GM23338 (cell line): Measurements from ENCODE around the gene RPF1. TPM values are rescaled to one million over a fixed set of nuclear protein-coding genes. Genes with fewer than 3 reads are reported as not detected.

ENCODE experiments used
- ATAC-seq: fragments of 200-7000 bp; cut with Tn5 transposase; 3 replicates; pipeline ENCODE4 v1.9.1; 2020
- DNase-seq: peaks from one replicate; pipeline ENCODE4 v3.0.0-alpha.2; 2015; ENCODE audit warnings: low spot score
- H2AFZ ChIP-seq: fragments of 200-600 bp; sonication (generic); 2 replicates; pipeline ENCODE4 v1.8.0; 2016; ENCODE audit warnings: antibody characterized with exemption, mild to moderate bottlenecking, moderate library complexity
- H3F3A ChIP-seq: fragments of 200-600 bp; sonication (generic); replicated peaks from 2 replicates; pipeline ENCODE4 v1.8.0; 2017; ENCODE audit warnings: antibody characterized with exemption, mixed run types, low read depth
- H3K27ac ChIP-seq: fragments of 200-600 bp; sonication (generic); 2 replicates; pipeline ENCODE4 v1.6.1; 2016; ENCODE audit warnings: low read depth
- H3K27me3 ChIP-seq: fragments of 200-600 bp; sonication (generic); 2 replicates; pipeline ENCODE4 v1.8.0; 2016; ENCODE audit warnings: mild to moderate bottlenecking, mixed run types, moderate library complexity; ENCODE audit not compliant: insufficient read depth
- H3K36me3 ChIP-seq: fragments of 200-600 bp; sonication (generic); 2 replicates; pipeline ENCODE4 v1.8.0; 2016; ENCODE audit warnings: mild to moderate bottlenecking; ENCODE audit not compliant: insufficient read depth
- H3K4me1 ChIP-seq: fragments of 200-600 bp; sonication (generic); 2 replicates; pipeline ENCODE4 v1.8.0; 2016; ENCODE audit warnings: mild to moderate bottlenecking, moderate library complexity; ENCODE audit not compliant: insufficient read depth
- H3K4me2 ChIP-seq: fragments of 200-600 bp; sonication (generic); 2 replicates; pipeline ENCODE4 v1.7.1; 2017; ENCODE audit warnings: mixed run types
- H3K4me3 ChIP-seq: fragments of 200-600 bp; sonication (generic); 2 replicates; pipeline ENCODE4 v1.6.1; 2016; ENCODE audit warnings: mixed run types
- H3K79me2 ChIP-seq: fragments of 200-600 bp; sonication (generic); replicated peaks from 2 replicates; pipeline ENCODE4 v1.8.0; 2017; ENCODE audit warnings: mild to moderate bottlenecking; ENCODE audit not compliant: insufficient read depth
- H3K9me2 ChIP-seq: fragments of 200-600 bp; sonication (generic); 2 replicates; pipeline ENCODE4 v1.8.0; 2017; ENCODE audit not compliant: insufficient read depth
- H4K20me1 ChIP-seq: fragments of 200-600 bp; sonication (generic); replicated peaks from 2 replicates; pipeline ENCODE4 v1.8.0; 2017; ENCODE audit warnings: mild to moderate bottlenecking; ENCODE audit not compliant: insufficient read depth
- H3K27ac Mint-ChIP-seq: 2 replicates; pipeline ENCODE4 v1.8.0; 2020; ENCODE audit warnings: inconsistent platforms, mild to moderate bottlenecking, moderate library complexity, mixed read lengths
- H3K27me3 Mint-ChIP-seq: 3 replicates; pipeline ENCODE4 v1.8.0; 2022; ENCODE audit warnings: low read depth, mild to moderate bottlenecking, moderate library complexity, mixed read lengths, inconsistent platforms; ENCODE audit not compliant: insufficient read depth, poor library complexity
- H3K36me3 Mint-ChIP-seq: 3 replicates; pipeline ENCODE4 v1.8.0; 2021; ENCODE audit warnings: low read depth, mild to moderate bottlenecking, inconsistent platforms, moderate library complexity, mixed read lengths
- H3K4me1 Mint-ChIP-seq: 3 replicates; pipeline ENCODE4 v1.8.0; 2020; ENCODE audit warnings: mild to moderate bottlenecking, inconsistent platforms, mixed read lengths
- H3K4me3 Mint-ChIP-seq: 3 replicates; pipeline ENCODE4 v1.8.0; 2021; ENCODE audit warnings: moderate library complexity, mild to moderate bottlenecking, inconsistent platforms, mixed read lengths
- H3K9me3 Mint-ChIP-seq: 3 replicates; pipeline ENCODE4 v1.8.0; 2020; ENCODE audit warnings: moderate library complexity, mild to moderate bottlenecking, inconsistent platforms, mixed read lengths
- ETS1 ChIP-seq: IDR thresholded peaks from 2 replicates; pipeline ENCODE4 v1.6.1; 2016; ENCODE audit warnings: antibody characterized with exemption
- JUNB ChIP-seq: IDR thresholded peaks from one replicate; pipeline ENCODE4 v1.6.1; 2016; ENCODE audit warnings: antibody characterized with exemption; ENCODE audit not compliant: unreplicated experiment
- POLR2AphosphoS5 ChIP-seq: IDR thresholded peaks from 2 replicates; pipeline ENCODE4 v1.6.1; 2016; ENCODE audit warnings: antibody characterized with exemption, low read depth
- STAT1 ChIP-seq: IDR thresholded peaks from one replicate; pipeline ENCODE4 v1.6.1; 2016; ENCODE audit warnings: antibody characterized with exemption; ENCODE audit not compliant: unreplicated experiment
- ZNF114 ChIP-seq: fragments of 250-450 bp; sonication (Bioruptor Pico); IDR thresholded peaks from 2 replicates; pipeline ENCODE4 v1.5.0; 2020; ENCODE audit warnings: mild to moderate bottlenecking, moderate library complexity
- ZNF462 ChIP-seq: fragments of 250-450 bp; sonication (Bioruptor Pico); IDR thresholded peaks from 2 replicates; pipeline ENCODE4 v1.5.0; 2020; ENCODE audit warnings: mild to moderate bottlenecking, moderate library complexity
- polyA plus RNA-seq: library from polyadenylated mRNA; unstranded; fragments of >200 nt; fragmentation: Nextera tagmentation; extraction: Ambion mirVana; gene quantifications from 2 replicates; pipeline ENCODE4 v1.2.1, GENCODE V29; 2016
- total RNA-seq: library from RNA; depleted of rRNA; stranded (reverse); fragments of >200 nt; shearing (Covaris generic); gene quantifications from 2 replicates; pipeline ENCODE4 v1.2.3, GENCODE V29; 2014

Gene RPF1
- total and polyA plus RNA-seq, 2 experiments from 2014 or later: 56.4 to 57.1 TPM

- Histone ChIP-seq H3K9me2 (no peaks in the 10 kb centered on the region), H2AFZ (no peak overlapping the region), H3K4me3 (no peak overlapping the region), H3K4me1 (no peaks in the 10 kb centered on the region), H3K4me2 (no peak overlapping the region), H3K79me2 (no peaks in the 10 kb centered on the region), H3F3A (no peaks in the 10 kb centered on the region), H4K20me1 (no peaks in the 10 kb centered on the region), H3K36me3 (no peaks in the 10 kb centered on the region), H3K27me3 (no peaks in the 10 kb centered on the region), H3K27ac (no peak overlapping the region)
- TF ChIP-seq ZNF114 (CRISPR knock-in tag) (no peak), ZNF462 (CRISPR knock-in tag) (no peak), STAT1 (no peak)
- Mint-ChIP-seq H3K9me3 (no peaks in the 10 kb centered on the region), H3K4me3 (no peak overlapping the region), H3K27me3 (peaks cover 2% of the 10 kb centered on the region), H3K27ac (no peak overlapping the region), H3K4me1 (no peaks in the 10 kb centered on the region), H3K36me3 (no peaks in the 10 kb centered on the region)
- no peak for DNase-seq
- no peak for ATAC-seq
Measured at GRCh38 chr1:84452436-84452835, 26.6 kb upstream of the RPF1 start.

- no peak overlapping the region for H3K4me3 Mint-ChIP-seq
- H3K9me3 Mint-ChIP-seq: no peaks in the 10 kb centered on the region
- H3K27ac ChIP-seq: no peak overlapping the region
- no peak for DNase-seq
- no peak overlapping the region for H2AFZ ChIP-seq
- no peak for ATAC-seq
- no peak overlapping the region for H3K4me3 ChIP-seq
- no peaks in the 10 kb centered on the region for H4K20me1 ChIP-seq
- peaks cover 9% of the 10 kb centered on the region for H3K27me3 ChIP-seq
- H3K27ac Mint-ChIP-seq: no peak overlapping the region
- H3F3A ChIP-seq: no peaks in the 10 kb centered on the region
- H3K4me2 ChIP-seq: no peak overlapping the region
- H3K27me3 Mint-ChIP-seq: peaks cover 2% of the 10 kb centered on the region
- H3K4me1 Mint-ChIP-seq: no peaks in the 10 kb centered on the region
- no peaks in the 10 kb centered on the region for H3K79me2 ChIP-seq
- H3K36me3 Mint-ChIP-seq: no peaks in the 10 kb centered on the region
- no peaks in the 10 kb centered on the region for H3K36me3 ChIP-seq
- no peaks in the 10 kb centered on the region for H3K4me1 ChIP-seq
- H3K9me2 ChIP-seq: no peaks in the 10 kb centered on the region
- TF ChIP-seq POLR2AphosphoS5 (no peak), ZNF462 (CRISPR knock-in tag) (no peak), ETS1 (no peak), JUNB (no peak)
Measured at GRCh38 chr1:84462118-84462517, 16.9 kb upstream of the RPF1 start.
